IPS-NIHi11 (cell line): ENCODE measurements around the gene MBIP.
"Not testable (repeated sequence)": the region's sequence is repeated elsewhere in the genome, so short reads cannot be mapped to it uniquely, and the experiment has no call there.

Experiments used
- DNase-seq: peaks from one replicate; pipeline ENCODE4 v3.0.0; 2012; ENCODE audit warnings: mixed read lengths, low spot score

MBIP gene, protein sequence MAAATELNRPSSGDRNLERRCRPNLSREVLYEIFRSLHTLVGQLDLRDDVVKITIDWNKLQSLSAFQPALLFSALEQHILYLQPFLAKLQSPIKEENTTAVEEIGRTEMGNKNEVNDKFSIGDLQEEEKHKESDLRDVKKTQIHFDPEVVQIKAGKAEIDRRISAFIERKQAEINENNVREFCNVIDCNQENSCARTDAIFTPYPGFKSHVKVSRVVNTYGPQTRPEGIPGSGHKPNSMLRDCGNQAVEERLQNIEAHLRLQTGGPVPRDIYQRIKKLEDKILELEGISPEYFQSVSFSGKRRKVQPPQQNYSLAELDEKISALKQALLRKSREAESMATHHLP

DNA sequence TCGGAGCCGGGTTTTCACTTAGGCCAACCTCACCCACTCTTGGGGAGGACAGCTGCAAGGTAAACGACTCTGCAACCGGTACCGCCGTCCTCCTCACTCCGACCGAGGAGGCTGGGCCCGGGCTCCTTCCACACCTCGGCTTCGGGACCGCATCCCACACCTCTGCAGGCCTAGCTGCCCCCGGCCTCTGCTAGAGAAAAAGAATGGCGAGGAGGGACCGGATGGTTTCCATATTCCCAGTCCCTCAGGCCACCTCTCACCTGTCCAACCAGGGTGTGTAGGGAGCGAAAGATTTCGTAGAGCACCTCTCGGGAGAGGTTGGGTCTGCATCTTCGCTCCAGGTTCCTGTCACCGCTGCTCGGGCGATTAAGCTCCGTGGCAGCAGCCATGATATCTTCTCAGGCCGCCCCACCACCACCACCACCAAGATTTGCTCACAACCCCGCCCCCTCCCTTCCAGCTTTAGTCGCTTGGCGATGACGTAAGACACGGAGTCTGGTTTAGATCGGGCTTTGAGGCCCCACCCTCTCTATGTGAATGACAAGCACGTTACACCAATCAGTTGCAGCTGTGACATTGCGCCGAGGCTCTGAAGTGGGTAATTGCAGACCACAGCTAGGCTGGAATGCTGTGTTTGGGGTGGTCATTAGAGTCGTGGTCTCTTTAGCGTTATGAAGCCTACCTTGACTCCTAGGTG lies at the start of gene MBIP:
TSS of gene MBIP (minus strand) at position 438 of the 697 bp plus-strand sequence. CDS start at position 389, 49 bp downstream.
- peak; percentile 99 for DNase-seq

DNA sequence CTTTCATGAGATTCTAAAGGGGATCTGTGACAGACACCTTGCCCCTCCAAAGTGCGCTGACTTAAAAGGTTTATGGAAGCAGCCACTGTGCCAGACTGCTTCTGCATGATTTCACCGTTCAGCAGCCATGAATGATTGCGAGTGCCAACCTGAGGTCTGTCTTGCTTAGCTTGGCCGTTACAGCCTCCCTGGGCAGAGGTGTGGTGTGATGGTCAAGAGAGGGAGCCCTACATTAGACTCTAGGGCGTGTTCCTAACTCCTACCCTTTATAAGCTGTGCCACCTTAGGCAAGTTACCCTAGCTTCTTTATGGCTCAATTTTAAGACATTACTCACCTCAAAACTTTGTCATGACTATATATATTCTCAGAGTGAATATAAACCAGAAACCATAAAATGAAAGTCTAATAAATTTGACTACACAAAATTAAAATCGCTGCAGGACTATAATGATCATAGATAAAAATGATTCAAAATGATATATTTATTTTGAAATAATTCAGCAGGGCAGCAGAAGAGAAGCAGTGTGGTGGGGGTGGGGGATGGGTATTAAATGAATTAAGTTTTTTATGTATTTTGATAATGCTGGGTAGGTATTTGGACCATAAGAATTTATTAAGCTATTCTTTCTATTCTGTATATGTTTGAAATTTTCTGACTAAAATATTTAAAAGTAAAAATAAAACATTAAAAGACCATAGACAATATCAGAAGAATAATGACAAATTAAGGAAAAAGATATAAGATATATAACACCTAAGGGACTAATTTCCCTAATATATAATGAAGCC lies 47.7 kb upstream of the MBIP start:
- no peak for DNase-seq

DNA sequence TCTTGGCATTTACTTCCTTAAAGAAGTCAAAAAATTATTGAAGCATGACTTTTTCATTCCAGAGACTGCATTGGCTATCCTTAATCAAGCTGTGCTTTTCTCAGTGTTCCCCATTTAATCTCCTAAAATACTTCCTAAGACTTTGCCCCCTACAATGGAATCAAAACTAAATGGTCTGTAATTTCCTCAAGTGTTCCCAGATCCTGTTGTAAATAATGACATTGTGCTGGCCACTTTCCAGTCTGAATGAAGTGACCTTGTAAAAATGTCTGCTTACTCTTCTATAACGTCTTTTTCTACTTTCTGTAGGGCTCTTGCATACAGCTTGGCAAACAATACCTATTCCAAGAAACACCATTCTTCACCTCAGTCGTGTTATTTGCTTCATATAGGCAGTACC lies 45.3 kb upstream of the MBIP start:
- no peak for DNase-seq

DNA sequence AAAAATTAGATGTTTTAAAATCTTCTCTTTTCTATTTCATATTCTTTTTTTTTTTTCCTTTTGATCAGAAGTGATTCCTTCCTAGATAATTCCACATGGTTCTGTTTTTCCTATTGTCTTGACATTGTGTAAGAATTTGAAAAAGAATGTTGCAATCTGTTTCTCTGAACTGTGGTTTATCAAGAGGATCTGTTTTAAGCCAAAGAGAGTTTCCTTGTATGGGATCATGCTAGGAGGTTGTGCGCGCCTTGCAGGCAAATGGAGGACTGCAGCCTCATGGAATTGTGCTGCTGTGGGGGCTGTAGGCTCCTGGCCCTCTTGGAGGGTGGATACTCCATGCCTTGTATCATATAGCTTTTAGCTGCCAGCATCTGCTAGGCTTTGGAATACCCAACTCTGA lies 43.3 kb upstream of the MBIP start:
- no peak for DNase-seq

DNA sequence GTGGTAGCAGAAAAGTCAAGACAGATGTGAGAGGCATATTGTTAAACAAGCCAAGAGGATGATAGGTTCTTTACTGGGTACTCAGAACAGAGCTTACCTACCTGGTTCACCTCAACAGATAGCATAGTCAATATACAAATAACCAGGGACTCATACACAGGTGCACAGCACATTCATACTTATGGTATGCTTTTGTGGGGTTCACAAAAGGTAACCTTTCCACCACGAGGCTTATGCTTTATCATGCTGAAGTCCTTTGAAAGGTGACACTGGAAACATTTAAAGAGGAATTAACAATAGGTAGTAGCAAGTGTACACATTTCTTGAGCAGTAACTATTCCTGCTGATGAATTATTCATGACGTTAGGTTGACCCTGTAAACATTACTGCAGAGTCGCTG lies 42.2 kb upstream of the MBIP start:
- DNase-seq, result no peak

DNA sequence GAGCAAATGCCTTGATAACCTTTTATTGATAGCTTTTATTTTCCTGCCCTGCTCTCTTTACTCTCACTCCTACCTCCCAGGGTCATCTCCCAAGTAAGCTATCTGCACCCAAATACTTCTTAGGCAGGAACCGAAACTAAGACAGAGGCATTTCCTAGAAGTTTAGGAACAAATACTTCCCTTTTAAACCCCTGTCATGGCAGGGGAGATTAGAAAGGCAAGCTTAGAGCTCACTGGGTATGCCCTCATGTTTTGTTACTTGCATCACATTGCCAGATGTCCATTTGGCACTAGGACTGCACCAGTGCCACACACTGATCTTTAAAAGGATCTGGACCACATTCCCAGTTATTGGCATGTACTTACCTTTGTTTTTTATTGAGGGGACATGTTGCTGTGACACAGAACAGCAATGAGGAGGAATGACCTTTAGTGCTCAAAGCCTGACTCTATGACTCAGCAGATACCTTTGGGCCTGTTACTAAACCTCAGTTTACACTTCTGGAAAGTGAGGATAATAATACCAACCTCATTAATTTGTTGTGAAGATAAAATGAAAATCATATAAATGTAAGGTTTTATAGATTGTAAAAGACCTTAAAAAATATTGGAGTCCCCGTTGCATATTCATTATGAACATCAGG lies 40.9 kb upstream of the MBIP start:
- no peak for DNase-seq

DNA sequence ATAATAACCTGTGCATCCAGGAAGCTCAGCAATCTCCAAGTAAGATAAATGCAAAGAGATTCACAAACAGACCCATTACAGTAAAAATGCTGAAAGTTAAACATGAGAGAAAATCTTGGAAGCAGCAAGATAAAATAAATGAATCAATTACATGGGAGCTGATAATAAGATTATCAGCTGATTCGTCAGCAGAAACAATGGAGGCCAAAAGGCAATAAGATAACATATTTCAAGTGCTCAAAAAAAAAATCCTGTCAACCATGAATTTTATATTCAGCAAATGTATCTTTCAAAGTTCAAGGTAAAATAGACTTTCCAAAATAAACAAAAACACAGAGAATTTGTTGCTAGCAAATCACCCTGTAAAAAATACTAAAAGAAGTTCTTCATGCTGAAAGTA lies 36.4 kb upstream of the MBIP start:
- no peak for DNase-seq

DNA sequence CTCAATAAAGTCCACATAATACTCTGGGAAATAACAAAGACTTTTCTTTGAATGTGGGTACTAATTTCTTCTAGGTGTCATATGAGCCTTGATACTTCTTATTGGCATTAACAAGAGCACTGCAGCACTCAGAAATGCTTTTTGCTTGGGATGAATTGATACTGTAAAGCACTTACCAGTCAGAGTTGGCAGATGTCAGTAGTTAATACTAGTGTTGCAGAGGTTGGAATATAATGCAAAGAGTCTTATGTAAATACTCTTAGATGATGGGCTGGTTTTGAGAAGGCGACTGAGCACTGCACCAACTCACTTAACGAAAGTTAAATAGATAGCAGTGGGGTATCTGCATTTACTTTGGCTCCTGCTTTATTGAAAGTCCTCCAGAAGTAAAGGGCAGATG lies 25.6 kb upstream of the MBIP start:
- DNase-seq, result no peak

DNA sequence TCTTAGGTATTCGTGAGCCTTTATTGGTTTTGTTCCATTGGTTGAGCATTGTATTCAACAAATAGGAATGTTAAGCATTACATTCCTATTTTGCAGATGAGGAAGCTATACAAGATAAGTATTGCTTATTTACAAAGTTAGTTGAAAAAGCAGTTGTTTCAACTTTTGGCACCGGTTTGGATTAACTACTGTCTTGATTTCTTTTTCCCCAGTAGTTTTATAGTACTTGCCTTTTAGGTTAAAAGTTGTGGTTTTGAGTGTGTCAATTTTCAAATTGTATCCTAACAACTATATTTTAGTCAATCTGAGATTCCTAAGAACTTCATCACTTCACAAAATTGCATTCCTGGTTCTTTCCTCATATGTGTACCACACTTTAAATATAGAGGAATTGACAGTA lies 23.8 kb upstream of the MBIP start:
- DNase-seq, result no peak

DNA sequence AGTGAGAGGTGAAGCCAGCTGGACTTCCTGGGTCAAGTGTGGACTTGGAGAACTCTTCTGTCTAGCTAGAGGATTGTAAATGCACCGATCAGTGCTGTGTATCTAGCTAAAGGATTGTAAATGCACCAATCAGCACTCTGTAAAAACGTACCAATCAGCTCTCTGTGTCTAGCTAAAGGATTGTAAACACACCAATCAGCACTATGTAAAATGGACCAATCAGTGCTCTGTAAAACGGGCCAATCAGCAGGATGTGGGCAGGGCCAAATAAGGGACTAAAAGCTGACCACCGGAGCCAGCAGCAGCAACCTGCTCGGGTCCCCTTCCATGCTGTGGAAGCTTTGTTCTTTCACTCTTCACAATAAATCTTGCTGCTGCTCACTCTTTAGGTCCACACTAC lies 21.4 kb upstream of the MBIP start:
- DNase-seq, result not testable (repeated sequence)

DNA sequence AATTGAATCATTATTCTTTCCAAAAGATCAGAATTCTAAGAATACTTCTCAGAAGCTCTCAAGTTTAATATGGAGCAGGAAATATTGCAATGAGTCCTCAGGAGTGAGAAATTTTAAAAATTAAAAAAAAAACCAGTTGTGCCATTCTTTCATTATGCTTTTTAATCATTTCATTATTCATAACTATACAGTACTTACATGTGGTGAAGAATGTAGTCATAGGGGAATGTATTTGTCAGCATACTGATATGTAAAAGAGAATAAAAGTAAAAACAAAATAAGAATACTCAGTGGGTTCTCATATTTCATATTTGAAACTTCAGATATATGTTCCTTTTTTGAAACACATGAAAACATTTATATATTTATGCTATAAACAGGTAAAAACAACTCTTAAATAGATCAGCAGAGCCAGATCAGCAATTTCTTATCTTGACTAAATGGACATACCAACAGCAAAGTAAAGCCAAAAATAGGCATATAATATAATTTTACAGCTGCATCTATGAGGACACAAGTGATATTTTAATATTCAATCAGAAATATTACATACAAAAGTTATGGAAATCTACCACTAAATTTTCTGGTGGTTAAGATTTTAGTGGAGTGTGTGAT lies 19.9 kb upstream of the MBIP start:
- DNase-seq, result no peak

DNA sequence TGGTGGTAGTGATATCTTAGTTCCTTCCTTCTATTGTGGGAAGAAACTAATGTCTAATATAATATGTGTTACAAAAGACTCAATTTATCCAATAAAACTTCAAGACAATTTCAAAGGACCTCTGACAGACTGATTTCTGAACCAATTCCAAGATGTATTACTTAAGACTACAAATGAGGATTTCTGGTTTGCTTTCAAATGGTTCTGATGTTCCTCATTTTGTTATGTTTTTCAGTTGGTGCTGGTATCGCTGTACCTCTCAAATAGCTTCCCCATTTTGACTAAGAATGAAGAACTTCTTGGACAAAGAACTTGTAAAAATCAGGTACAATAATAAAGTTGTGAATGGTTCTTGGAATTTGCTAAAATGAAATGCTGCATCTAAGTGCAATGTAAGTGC lies 19.4 kb upstream of the MBIP start:
- DNase-seq, result no peak

DNA sequence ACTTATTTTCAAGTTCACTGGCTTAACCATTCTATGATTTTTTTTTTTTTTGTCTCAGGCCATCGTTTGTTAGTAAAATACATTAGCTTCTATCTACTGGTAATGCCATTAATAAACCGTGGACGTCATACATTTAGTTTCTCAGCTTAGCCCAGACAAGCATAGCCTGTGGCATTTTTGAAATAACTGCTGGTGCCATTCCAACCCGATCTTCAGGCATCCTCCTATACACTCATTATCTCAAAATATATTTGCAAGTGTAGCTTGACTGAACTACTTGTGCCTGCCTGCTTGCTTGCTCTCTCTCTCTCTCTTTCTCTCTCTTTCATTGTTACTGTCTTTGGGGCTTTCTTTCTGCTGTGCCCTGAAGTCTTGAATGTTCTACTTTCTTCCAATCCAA lies 12.7 kb upstream of the MBIP start:
- DNase-seq, result no peak

DNA sequence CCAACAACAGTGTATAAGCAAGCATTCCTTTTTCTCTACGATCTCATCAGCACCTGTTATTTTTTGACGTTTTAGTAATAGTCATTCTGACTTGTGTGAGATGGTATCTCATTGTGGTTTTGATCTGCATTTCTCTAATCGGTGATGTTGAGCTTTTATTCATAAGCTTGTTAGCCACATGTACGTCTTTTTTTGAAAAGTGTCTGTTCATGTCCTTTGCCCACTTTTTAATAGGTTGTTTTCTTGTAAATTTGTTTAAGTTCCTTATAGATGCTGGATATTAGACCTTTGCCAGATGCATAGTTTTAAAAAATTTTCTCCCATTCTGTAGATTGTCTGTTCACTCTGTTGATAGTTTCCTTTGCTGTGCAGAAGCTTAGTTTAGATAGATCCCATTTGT lies 7.1 kb upstream of the MBIP start:
- not testable (repeated sequence) for DNase-seq

DNA sequence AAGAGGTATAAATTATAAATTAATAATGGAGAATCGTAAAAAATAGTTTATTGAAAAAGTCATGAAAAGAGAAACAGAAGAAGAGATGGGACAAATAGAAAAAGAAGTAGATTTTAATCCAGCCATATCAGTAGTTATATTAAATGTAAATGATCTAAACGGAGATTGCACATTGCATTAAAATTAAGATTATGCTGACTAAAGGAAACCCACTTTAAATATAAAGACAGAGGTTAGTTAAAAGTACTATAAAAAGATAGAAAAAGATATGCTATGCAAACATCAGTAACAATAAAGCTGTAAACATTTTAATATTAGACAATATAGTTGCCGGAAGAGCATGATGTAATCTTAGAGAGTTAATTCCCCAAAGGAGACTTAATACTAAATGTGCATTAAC lies 5.4 kb upstream of the MBIP start:
- DNase-seq, result no peak

DNA sequence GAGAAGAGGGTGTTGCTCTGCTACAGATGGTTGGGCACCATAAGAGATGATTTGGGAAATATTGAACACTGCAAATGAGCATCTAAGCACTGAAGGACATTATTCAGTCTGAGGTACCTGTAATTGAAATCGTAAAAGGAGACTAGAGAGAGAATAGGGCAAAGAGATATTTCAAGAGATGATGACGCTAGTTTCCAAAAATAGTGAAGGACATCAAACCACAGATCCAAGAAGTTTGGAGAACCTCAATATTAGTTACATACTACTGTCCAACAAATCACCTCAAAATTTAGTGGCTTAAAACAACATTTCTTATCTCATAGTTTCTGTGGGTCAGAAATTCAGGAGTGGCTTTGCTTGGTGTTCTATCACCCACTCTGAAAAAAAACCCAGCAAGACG lies 4.5 kb upstream of the MBIP start:
- DNase-seq, result no peak

DNA sequence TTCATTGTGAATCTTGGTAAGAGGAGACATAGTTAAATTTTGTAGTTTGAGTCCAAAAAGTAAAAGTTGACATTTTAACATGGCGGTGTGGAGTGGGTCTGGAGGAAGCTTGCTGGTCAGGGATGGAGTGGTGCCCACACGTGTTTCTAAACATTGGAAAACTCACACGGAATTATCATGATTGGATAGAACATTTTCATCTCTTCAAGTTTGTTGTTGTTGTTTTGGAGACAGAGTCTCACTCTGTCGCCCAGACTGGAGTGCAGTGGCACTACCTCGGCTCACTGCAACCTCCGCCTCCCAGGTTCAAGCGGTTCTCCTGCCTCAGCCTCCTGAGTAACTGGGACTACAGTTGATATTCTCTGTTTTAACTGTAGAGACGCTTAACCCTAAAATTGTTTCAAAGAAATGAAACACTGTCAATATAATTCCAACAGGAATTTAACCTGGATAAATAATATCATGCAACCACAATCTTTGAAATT lies 502 bp upstream of the MBIP start:
- DNase-seq, result no peak

DNA sequence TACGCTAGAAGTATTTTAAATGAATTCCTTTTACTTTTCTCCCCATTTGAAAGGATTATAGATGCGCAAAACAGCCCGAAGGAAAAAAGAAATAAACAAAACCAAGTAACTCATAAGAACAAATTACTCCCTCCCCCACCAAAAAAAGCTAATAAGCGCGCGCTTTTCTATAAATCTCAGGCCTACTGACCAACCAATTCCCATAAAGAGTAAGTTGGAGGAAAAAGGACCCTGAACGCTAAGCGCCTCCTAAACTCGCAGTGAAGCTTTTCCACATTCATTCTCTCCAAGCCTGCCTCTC lies 588 bp downstream of the MBIP start:
- no peak for DNase-seq

DNA sequence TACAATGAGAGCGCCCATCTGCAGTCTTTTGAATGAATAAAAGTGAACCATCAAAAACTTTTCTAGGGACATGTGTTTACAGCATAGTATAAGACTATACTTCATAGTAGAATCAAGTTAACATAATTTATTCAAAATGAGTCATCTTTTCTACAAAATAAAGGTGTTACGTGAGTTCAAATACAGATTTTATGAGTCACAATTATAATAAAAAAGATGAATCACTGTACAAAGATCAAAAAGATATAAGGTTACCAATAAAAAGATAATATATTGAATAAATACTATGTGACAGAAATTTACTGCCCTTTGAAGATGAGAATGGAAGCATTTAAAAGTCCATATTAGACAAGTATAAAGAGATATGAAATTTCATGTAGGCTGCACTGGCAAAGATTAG lies 2.8 kb downstream of the MBIP start:
- no peak for DNase-seq

DNA sequence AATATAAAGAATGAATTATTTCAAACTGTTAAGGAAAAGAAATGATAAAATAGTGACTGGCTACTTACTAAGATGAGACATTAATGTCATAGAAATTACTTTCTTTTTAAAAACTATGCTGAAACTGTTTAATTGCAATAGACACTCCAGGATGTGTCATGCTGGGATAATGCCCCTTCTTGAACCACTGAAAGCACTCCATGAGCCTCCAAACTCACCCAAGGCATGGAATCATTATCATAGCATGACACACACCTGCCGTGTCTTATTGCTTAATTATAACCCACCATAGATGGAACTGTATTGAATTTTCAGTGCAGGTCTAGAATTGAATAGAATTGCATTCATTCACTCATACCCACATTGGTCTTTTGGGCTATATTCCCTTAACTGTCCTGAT lies 4.3 kb downstream of the MBIP start:
- DNase-seq, result no peak

DNA sequence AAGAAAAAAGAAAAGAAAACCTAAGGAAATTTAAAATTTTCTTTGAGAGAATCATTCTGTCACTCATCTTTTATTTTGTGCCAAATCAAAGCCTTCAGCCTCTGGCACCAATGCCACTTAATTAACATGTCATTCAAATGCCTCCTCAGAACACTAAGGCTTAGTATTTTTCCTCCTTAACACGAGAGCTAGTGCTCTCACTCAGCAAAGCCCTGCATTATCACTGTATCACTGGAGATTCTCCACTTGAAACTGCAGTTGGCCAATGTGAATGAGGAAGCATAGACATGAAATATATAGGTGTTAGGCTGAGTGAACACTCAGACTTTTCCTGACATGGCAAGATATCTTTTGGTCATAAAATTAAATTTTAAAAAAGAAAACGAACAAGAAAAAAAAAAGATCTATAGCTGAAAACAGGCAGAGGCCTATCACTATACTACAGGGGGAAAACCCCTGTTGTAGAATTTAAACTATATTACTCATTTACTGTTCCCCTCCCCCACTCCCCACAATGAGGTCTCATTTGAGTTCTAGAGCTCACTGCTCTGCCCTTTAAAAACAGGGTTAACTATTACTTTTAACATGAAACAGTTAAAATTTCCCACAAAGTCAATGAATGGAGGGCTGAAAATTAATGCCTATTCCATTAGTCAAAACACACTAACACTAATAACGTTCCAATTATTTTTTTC lies 5.1 kb downstream of the MBIP start:
- DNase-seq, result no peak

DNA sequence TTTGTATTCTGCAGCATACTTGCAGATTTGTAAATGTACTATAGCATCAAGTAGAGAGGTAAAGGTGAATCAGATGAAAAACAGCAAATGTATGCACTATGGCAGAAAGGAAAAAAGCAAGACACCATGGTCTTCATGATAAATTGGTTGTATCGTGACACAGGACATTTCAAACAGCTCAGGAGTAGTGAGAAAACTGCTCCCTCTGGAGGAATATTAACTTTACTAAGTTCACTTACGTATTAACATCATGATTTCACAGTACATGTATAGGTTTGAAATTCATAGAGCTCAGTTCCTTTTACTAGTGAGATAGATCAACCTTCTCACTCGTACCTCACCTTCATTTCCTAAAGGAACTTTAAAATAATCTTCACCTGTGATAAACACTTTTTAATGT lies 6.5 kb downstream of the MBIP start:
- DNase-seq, result no peak
